Mesenchymal stem cell (in vitro differentiated cells and primary cell): ENCODE data around the gene VTI1B.
"Not testable (repeated sequence)": the region's sequence is repeated elsewhere in the genome, so short reads cannot be mapped to it uniquely, and the experiment has no call there.

Experiments
- DNase-seq: peaks from one replicate; pipeline ENCODE4 v3.0.0-alpha.2; 2013
- H2AFZ ChIP-seq: one replicate; pipeline ENCODE4 v1.6.1; 2013; ENCODE audit warnings: low read depth, mild to moderate bottlenecking, control low read depth, inconsistent platforms, low read length, moderate library complexity
- H2AK5ac ChIP-seq: 2 replicates; pipeline ENCODE4 v1.6.1; 2013; ENCODE audit warnings: low read length, moderate library complexity, mild to moderate bottlenecking, inconsistent platforms; ENCODE audit not compliant: severe bottlenecking
- H2BK120ac ChIP-seq: one replicate; pipeline ENCODE4 v1.6.1; 2013; ENCODE audit warnings: low read depth, mild to moderate bottlenecking, inconsistent platforms, low read length, moderate library complexity
- H2BK12ac ChIP-seq, 2 experiments: one replicate each; pipeline ENCODE4 v1.6.1; 2013; ENCODE audit warnings: inconsistent platforms in 2 of 2, low read length in 2 of 2, mild to moderate bottlenecking in 2 of 2, moderate library complexity in 2 of 2, control low read depth in 1 of 2
- H2BK15ac ChIP-seq: one replicate; pipeline ENCODE4 v1.6.1; 2013; ENCODE audit warnings: mild to moderate bottlenecking, low read depth, inconsistent platforms; ENCODE audit not compliant: poor library complexity, severe bottlenecking
- H2BK5ac ChIP-seq: 2 replicates; pipeline ENCODE4 v1.6.1; 2013; ENCODE audit warnings: low read depth, mild to moderate bottlenecking, low read length, control low read depth, inconsistent platforms; ENCODE audit not compliant: poor library complexity, severe bottlenecking
- H3K14ac ChIP-seq, 2 experiments: one replicate each; pipeline ENCODE4 v1.6.1; 2013; ENCODE audit warnings: inconsistent platforms in 2 of 2, low read length in 2 of 2, control low read depth in 1 of 2, mild to moderate bottlenecking in 1 of 2, moderate library complexity in 1 of 2
- H3K18ac ChIP-seq, 2 experiments: one replicate each; pipeline ENCODE4 v1.6.1; 2013; ENCODE audit warnings: inconsistent platforms in 2 of 2, low read length in 2 of 2, control low read depth in 1 of 2, low read depth in 1 of 2, mild to moderate bottlenecking in 1 of 2
- H3K23ac ChIP-seq, 2 experiments: one replicate each; pipeline ENCODE4 v1.6.1; 2013; ENCODE audit warnings: inconsistent platforms in 2 of 2, low read length in 2 of 2, mild to moderate bottlenecking in 2 of 2, moderate library complexity in 2 of 2, control low read depth in 1 of 2
- H3K27ac ChIP-seq: 2 replicates; pipeline ENCODE4 v1.5.1; 2013; ENCODE audit warnings: mild to moderate bottlenecking, moderate library complexity, low read length, control low read depth, inconsistent platforms; ENCODE audit not compliant: poor library complexity, severe bottlenecking
- H3K27me3 ChIP-seq, 2 experiments: 2 replicates each; pipeline versions ENCODE4 v1.6.1 to v1.7.0; 2013; ENCODE audit warnings: low read length in 2 of 2, mild to moderate bottlenecking in 2 of 2, moderate library complexity in 2 of 2, control low read depth in 1 of 2, inconsistent platforms in 1 of 2; ENCODE audit not compliant: control insufficient read depth in 1 of 2, insufficient read depth in 1 of 2
- H3K36me3 ChIP-seq, 2 experiments: 2 replicates each; pipeline versions ENCODE4 v1.6.1 to v1.7.0; 2013; ENCODE audit warnings: low read length in 2 of 2, control low read depth in 1 of 2, inconsistent platforms in 1 of 2, low read depth in 1 of 2, mild to moderate bottlenecking in 1 of 2; ENCODE audit not compliant: insufficient read depth in 2 of 2, control insufficient read depth in 1 of 2
- H3K4ac ChIP-seq, 2 experiments: one replicate each; pipeline ENCODE4 v1.6.1; 2013; ENCODE audit warnings: inconsistent platforms in 2 of 2, low read length in 2 of 2, mild to moderate bottlenecking in 2 of 2, moderate library complexity in 2 of 2, control low read depth in 1 of 2, low read depth in 1 of 2
- H3K4me1 ChIP-seq: 2 replicates; pipeline ENCODE4 v1.6.1; 2013; ENCODE audit warnings: low read depth, low read length, control low read depth; ENCODE audit not compliant: control insufficient read depth, insufficient read depth
- H3K4me2 ChIP-seq: 2 replicates; pipeline ENCODE4 v1.6.1; 2013; ENCODE audit warnings: low read length, mild to moderate bottlenecking, inconsistent platforms; ENCODE audit not compliant: poor library complexity, severe bottlenecking
- H3K4me3 ChIP-seq, 2 experiments: 2 replicates each; pipeline versions ENCODE4 v1.5.1 to v1.7.0; 2013; ENCODE audit warnings: low read length in 2 of 2, mild to moderate bottlenecking in 2 of 2, control low read depth in 1 of 2, low read depth in 1 of 2; ENCODE audit not compliant: insufficient read depth in 1 of 2
- H3K79me1 ChIP-seq: replicated peaks from 2 replicates; pipeline ENCODE4 v1.6.1; 2013; ENCODE audit warnings: mild to moderate bottlenecking, control low read depth, low read length, inconsistent platforms; ENCODE audit not compliant: poor library complexity, severe bottlenecking
- H3K9ac ChIP-seq: 2 replicates; pipeline ENCODE4 v1.7.0; 2013; ENCODE audit warnings: mild to moderate bottlenecking, low read length, moderate library complexity
- H3K9me3 ChIP-seq: 2 replicates; pipeline ENCODE4 v1.7.0; 2013; ENCODE audit warnings: mild to moderate bottlenecking, low read length; ENCODE audit not compliant: control insufficient read depth
- H4K8ac ChIP-seq: one replicate; pipeline ENCODE4 v1.6.1; 2013; ENCODE audit warnings: inconsistent platforms, mild to moderate bottlenecking, low read length, moderate library complexity
- H4K91ac ChIP-seq: one replicate; pipeline ENCODE4 v1.6.1; 2013; ENCODE audit warnings: mild to moderate bottlenecking, low read length, inconsistent platforms
- WGBS: methylation state at CpG from one replicate; pipeline ENCODE4 v1.1.7; 2013; ENCODE audit warnings: mixed read lengths; 5-methylcytosine and 5-hydroxymethylcytosine counted together

The VTI1B gene

DNA sequence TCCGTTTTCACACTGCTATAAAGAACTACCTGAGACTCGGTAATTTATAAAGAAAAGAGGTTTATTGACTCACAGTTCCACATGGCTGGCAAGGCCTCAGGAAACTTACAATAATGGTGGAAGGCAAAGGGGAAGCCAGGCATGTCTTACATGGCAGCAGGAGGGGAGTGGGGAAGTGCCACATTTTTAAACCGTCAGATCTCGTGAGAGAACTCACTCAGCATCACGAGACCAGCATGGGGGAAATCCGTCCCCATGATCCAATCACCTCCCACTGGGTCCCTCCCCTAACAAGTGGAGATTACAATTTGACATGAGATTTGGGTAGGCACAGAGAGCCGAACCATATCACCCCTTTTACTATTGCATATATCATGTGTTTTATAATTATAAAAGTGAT lies 72.4 kb downstream of the VTI1B start:
- H4K91ac ChIP-seq: no peak overlapping the region
- no peak overlapping the region for H2BK12ac ChIP-seq
- no peak overlapping the region for H3K23ac ChIP-seq
- H3K27ac ChIP-seq: no peak overlapping the region
- no peak overlapping the region for H2AFZ ChIP-seq
- no peak overlapping the region for H3K4me2 ChIP-seq
- H3K4me1 ChIP-seq: peaks cover 8% of the 10 kb centered on the region
- DNase-seq: no peak
- no peak overlapping the region for H3K4me3 ChIP-seq
- no peaks in the 10 kb centered on the region for H3K36me3 ChIP-seq
- 78% methylated on average over 3 of the region's 7 CpGs for WGBS
- no peak overlapping the region for H2BK15ac ChIP-seq
- no peaks in the 10 kb centered on the region for H3K9me3 ChIP-seq
- no peak overlapping the region for H3K4ac ChIP-seq
- H3K18ac ChIP-seq: no peak overlapping the region
- no peak overlapping the region for H3K14ac ChIP-seq
- H2BK120ac ChIP-seq: no peak overlapping the region
- H3K79me1 ChIP-seq: peaks cover 6% of the 10 kb centered on the region
- H3K27me3 ChIP-seq: no peaks in the 10 kb centered on the region
- no peak overlapping the region for H4K8ac ChIP-seq
- no peak overlapping the region for H3K9ac ChIP-seq
- no peak overlapping the region for H2AK5ac ChIP-seq
- H2BK5ac ChIP-seq: no peak overlapping the region

DNA sequence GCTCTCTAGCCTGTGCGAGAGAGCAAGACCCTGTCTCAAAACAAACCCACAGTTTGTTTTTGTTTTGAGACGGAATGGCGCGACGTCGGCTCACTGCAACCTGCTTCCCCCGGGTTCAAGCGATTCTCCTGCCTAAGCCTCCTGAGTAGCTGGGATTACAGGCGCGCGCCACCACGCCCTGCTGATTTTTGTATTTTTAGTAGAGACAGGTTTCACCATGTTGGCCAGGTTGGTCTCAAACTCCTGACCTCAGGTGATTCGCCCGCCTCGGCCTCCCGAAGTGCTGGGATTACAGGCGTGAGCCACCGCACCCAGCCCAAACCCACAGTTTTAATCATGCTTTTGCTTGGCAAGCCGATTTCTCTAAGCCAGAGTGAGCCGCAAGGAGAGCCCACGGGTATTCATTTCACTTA lies 73.9 kb downstream of the VTI1B start:
- H3K4me2 ChIP-seq, H3K23ac ChIP-seq, H2BK5ac ChIP-seq, H2BK12ac ChIP-seq, H2AK5ac ChIP-seq, H3K14ac ChIP-seq, H3K4me1 ChIP-seq, H3K36me3 ChIP-seq, H2BK120ac ChIP-seq, H3K79me1 ChIP-seq, DNase-seq, H3K27me3 ChIP-seq, H3K9me3 ChIP-seq: not testable (repeated sequence)
- peak overlapping the region; percentile 46 for H3K27ac ChIP-seq
- H3K4me3 ChIP-seq: peak overlapping the region; percentile 94
- H3K9ac ChIP-seq: peak overlapping the region; percentile 89
- peak overlapping the region; percentile 96 for H2AFZ ChIP-seq
- peak overlapping the region; percentile 82 for H4K8ac ChIP-seq
- peak overlapping the region in 1 of 2 experiments; percentile 82 for H3K18ac ChIP-seq
- peak overlapping the region; percentile 14 for H4K91ac ChIP-seq
- H2BK15ac ChIP-seq: peak overlapping the region; percentile 6
- WGBS: 94% methylated on average over 21 of the region's 21 CpGs
- peak overlapping the region; percentile 71 to 93 for H3K4ac ChIP-seq

DNA sequence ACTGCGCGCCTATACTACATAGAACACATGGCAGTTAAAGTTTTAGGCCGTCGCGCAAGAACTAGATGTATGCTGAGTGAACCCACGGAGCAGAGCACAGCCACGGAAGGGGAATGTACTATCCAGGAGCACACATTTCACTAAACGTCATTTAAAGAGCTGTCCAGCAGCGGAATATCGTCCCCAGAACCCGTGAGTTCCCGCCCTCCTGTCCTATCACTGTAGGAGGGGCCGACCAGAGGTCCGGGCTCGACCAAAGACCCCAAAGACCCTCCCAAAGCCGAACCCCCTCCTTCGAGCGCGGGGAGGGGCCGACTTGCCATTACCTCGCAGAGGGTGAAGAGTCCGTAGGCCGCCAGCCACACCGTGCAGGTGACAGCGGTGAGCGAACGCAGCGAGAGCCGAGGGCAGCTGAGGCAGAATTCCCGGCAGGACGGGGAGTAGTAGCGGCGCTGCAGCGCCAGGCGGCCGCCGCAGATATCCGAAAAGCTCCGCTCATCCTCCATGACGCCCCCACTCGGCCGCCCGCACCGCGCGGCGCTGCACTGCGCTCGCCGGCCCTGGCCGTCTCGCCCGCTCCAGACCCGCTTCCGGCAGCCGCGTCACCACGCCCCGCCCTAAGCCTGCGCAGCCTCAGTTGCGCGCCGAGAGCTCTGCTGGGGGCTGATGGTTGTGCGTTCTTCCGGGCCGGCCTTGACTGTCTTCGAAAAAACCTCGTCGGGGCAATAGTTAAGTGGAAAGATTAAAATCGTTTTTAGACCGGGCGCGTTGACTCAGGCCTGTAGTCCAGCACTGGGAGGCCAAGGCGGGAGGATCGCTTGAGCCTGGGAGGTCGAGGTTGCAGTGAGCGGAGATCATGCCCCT lies 74.5 kb downstream of the VTI1B start, which contains the start of gene PIGH:
TSS of gene PIGH (minus strand) at position 571 of the 864 bp plus-strand sequence. CDS start at position 506, 65 bp downstream.
- Histone ChIP-seq H3K4me2 (peak within 1 kb of the TSS; percentile 90), H4K91ac (peak within 1 kb of the TSS; percentile 14), H3K27ac (peak within 1 kb of the TSS; percentile 59), H2BK15ac (peak within 1 kb of the TSS; percentile 6), H3K9ac (peak within 1 kb of the TSS; percentile 89), H3K4me1 (peaks cover 8% of the 10 kb centered on the region), H3K36me3 (no peaks in the 10 kb centered on the region), H3K9me3 (no peaks in the 10 kb centered on the region), H2BK120ac (no peak within 1 kb of the TSS), H3K4me3 (peak within 1 kb of the TSS; percentile 94), H2AFZ (peak within 1 kb of the TSS; percentile 99), H3K14ac (peak within 1 kb of the TSS in 1 of 2 experiments; percentile 81), H4K8ac (peak within 1 kb of the TSS; percentile 82), H2BK5ac (no peak within 1 kb of the TSS), H3K23ac (no peak within 1 kb of the TSS), H3K18ac (peak within 1 kb of the TSS; percentile 74 to 82), H3K4ac (peak within 1 kb of the TSS; percentile 71 to 93), H3K27me3 (no peaks in the 10 kb centered on the region), H2BK12ac (peak within 1 kb of the TSS in 1 of 2 experiments; percentile 76), H3K79me1 (peaks cover 12% of the 10 kb centered on the region), H2AK5ac (no peak within 1 kb of the TSS)
- WGBS: 8% methylated on average over 76 of the region's 77 CpGs
- DNase-seq: peak; percentile 86
